NT2/D1 (cell line): ENCODE results near the gene DNAI1.

ENCODE experiments used
- DNase-seq: peaks from one replicate; pipeline ENCODE4 v3.0.0-alpha.2; 2011; ENCODE audit warnings: low read depth, low spot score
- H3K27me3 ChIP-seq: 2 replicates; pipeline ENCODE4 v1.6.0; 2011; ENCODE audit warnings: mild to moderate bottlenecking; ENCODE audit not compliant: insufficient read length, insufficient read depth
- H3K36me3 ChIP-seq: 2 replicates; pipeline ENCODE4 v1.6.1; 2011; ENCODE audit warnings: mild to moderate bottlenecking, low read length, mixed read lengths; ENCODE audit not compliant: insufficient read depth, insufficient read length
- H3K4me1 ChIP-seq: 2 replicates; pipeline ENCODE4 v1.5.1; 2011; ENCODE audit not compliant: insufficient read depth, insufficient read length
- H3K4me3 ChIP-seq: 2 replicates; pipeline ENCODE4 v1.5.1; 2011; ENCODE audit warnings: low read depth; ENCODE audit not compliant: insufficient read length
- H3K9ac ChIP-seq: 2 replicates; pipeline ENCODE4 v1.6.0; 2011; ENCODE audit warnings: low read depth; ENCODE audit not compliant: insufficient read length
- H3K9me3 ChIP-seq: 2 replicates; pipeline ENCODE4 v1.5.1; 2011; ENCODE audit warnings: mild to moderate bottlenecking, low read length; ENCODE audit not compliant: insufficient read depth
- SUZ12 ChIP-seq: IDR thresholded peaks from 2 replicates; pipeline ENCODE4 v1.6.1; 2011; ENCODE audit not compliant: insufficient read length, insufficient read depth; ENCODE audit errors: extremely low read depth
- YY1 ChIP-seq: IDR thresholded peaks from 2 replicates; pipeline ENCODE4 v1.6.1; 2011; ENCODE audit not compliant: insufficient read length, insufficient read depth
- ZNF274 ChIP-seq: IDR thresholded peaks from 2 replicates; pipeline ENCODE4 v1.6.1; 2011; ENCODE audit warnings: mild to moderate bottlenecking, low read depth, low read length

DNAI1 gene

DNA sequence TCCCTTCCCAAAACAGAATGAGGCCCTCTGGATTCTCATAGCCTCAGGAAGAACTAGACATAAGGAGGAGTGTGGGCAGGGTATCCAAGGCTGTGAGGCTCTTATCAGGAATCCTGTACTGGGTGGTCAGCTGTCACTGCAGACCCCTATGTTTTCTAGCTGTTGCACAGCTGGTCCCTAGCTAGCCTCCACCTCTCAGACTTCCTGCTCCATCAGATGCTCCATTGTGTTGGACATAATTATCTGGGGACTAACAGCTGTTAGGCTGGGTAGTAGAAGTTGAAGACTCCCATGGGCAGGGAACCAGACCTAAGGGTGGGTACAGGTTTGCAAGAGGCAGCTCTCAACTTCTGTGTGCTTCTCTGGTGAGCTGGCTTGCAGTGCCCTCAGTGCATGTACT, 18.6 kb upstream of the DNAI1 start:
- Histone ChIP-seq H3K9me3 (no peaks in the 10 kb centered on the region), H3K9ac (no peak overlapping the region), H3K4me3 (no peak overlapping the region), H3K4me1 (peaks cover 3% of the 10 kb centered on the region), H3K36me3 (peaks cover 5% of the 10 kb centered on the region), H3K27me3 (no peaks in the 10 kb centered on the region)
- TF ChIP-seq YY1 (no peak), ZNF274 (no peak)
- no peak for DNase-seq

GRCh38 chr9:34442770-34443169, 15.8 kb upstream of the DNAI1 start:
- no peak for DNase-seq
- peaks cover 3% of the 10 kb centered on the region for H3K4me1 ChIP-seq
- no peak overlapping the region for H3K9ac ChIP-seq
- no peaks in the 10 kb centered on the region for H3K27me3 ChIP-seq
- TF ChIP-seq ZNF274 = no peak
- no peak for TF ChIP-seq YY1
- no peak for TF ChIP-seq SUZ12
- H3K36me3 ChIP-seq = peaks cover 5% of the 10 kb centered on the region
- no peaks in the 10 kb centered on the region for H3K9me3 ChIP-seq
- no peak overlapping the region for H3K4me3 ChIP-seq

DNA sequence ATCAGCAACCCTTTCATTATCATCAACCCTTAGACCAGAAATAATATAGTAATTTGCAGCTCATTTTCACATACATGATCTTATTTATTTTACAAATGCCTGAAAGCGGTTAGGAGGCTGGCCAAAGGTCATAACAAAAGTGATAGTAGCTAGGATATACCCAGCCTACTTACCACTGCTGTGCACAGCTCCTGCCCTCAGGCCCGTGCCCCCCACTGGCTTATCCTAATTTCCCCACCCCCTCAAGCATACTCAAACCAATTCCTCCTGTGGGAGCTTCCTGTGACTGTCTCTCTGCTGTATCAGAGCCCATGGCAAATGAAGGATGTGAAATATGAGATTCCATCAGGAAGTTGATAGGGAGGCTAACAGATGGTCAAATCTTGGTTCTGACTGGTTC, 15.1 kb upstream of the DNAI1 start:
- DNase-seq = no peak
- no peak overlapping the region for H3K9ac ChIP-seq
- peaks cover 4% of the 10 kb centered on the region for H3K36me3 ChIP-seq
- no peak overlapping the region for H3K4me3 ChIP-seq
- no peaks in the 10 kb centered on the region for H3K27me3 ChIP-seq
- H3K9me3 ChIP-seq = no peaks in the 10 kb centered on the region
- H3K4me1 ChIP-seq = peaks cover 3% of the 10 kb centered on the region
- TF ChIP-seq SUZ12 = no peak
- TF ChIP-seq YY1 = no peak
- TF ChIP-seq ZNF274 = no peak

DNA sequence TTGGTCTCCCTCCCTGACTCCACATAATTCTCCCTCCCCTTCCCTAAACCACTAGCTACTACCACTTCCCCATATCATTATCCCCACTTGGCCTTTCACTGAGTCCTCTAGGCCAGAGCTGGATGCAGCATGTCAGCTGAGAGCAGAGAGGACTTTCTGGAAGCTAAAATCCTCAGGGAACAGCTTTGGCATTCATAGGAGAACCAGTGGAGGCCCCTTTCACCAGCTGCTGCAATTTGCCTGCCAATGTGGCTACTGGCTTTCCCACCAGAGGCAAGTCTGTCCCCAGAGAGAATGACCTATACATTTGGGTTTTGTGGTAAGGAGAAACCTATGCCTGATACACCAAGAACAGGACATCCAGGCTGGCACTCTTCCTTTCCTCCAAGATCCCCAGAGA, 14.6 kb upstream of the DNAI1 start:
- no peak for TF ChIP-seq YY1
- TF ChIP-seq SUZ12 = no peak
- TF ChIP-seq ZNF274 = no peak
- Histone ChIP-seq H3K4me1 (peaks cover 3% of the 10 kb centered on the region), H3K27me3 (no peaks in the 10 kb centered on the region), H3K9me3 (no peaks in the 10 kb centered on the region), H3K36me3 (peaks cover 2% of the 10 kb centered on the region), H3K4me3 (no peak overlapping the region), H3K9ac (no peak overlapping the region)
- DNase-seq = no peak

- no peak for TF ChIP-seq YY1
- no peak for TF ChIP-seq SUZ12
- no peak for TF ChIP-seq ZNF274
- Histone ChIP-seq H3K4me1 (peaks cover 5% of the 10 kb centered on the region), H3K36me3 (no peaks in the 10 kb centered on the region), H3K27me3 (no peaks in the 10 kb centered on the region), H3K4me3 (no peak overlapping the region), H3K9ac (no peak overlapping the region), H3K9me3 (no peaks in the 10 kb centered on the region)
- no peak for DNase-seq
Measured at GRCh38 chr9:34446468-34446891, 12.1 kb upstream of the DNAI1 start.

DNA sequence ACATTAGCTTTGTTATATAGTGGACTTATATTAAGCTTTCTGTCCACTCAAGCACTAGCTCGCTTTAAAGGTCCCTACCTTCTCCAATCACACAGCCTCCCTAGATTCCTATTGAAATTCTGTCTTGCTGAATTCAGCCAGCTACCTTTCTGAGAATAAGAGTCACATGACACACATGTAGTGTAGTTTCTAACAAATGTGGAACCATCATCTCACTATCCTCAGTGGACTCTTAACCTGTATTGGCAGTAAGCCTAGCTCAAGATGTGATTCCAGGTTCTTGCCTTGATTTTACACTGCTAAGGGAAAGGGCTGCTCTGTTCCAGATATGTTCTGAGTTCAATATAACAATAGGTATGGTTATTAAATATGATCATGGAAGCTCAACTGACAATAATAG, 11.7 kb upstream of the DNAI1 start:
- Histone ChIP-seq H3K9ac (no peak overlapping the region), H3K36me3 (no peaks in the 10 kb centered on the region), H3K4me3 (no peak overlapping the region), H3K4me1 (peaks cover 5% of the 10 kb centered on the region), H3K27me3 (no peaks in the 10 kb centered on the region), H3K9me3 (no peaks in the 10 kb centered on the region)
- no peak for DNase-seq
- TF ChIP-seq ZNF274 (no peak), YY1 (no peak)

DNA sequence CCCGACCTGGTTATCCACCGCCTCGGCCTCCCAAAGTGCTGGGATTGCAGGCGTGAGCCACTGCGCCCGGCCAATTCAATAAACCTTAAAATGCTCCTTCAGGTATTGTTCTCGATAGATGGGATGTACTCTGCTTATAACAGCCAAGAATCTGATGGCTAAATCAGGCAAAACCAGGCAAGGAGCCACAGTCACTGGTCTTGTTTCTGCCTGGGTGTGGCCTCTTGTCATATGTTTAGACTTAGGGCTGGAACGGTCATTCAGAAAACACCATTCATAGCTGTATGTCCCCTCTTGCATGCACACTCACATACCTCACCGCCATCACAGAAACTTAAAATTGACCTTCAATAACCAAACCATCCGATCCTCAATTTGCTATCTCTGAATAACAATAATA, 8.0 kb upstream of the DNAI1 start:
- H3K27me3 ChIP-seq = no peaks in the 10 kb centered on the region
- no peaks in the 10 kb centered on the region for H3K9me3 ChIP-seq
- no peaks in the 10 kb centered on the region for H3K36me3 ChIP-seq
- H3K9ac ChIP-seq = no peak overlapping the region
- no peak overlapping the region for H3K4me3 ChIP-seq
- no peak for TF ChIP-seq ZNF274
- TF ChIP-seq YY1 = no peak
- TF ChIP-seq SUZ12 = no peak
- peaks cover 2% of the 10 kb centered on the region for H3K4me1 ChIP-seq
- no peak for DNase-seq

- TF ChIP-seq SUZ12 = no peak
- no peak for TF ChIP-seq YY1
- TF ChIP-seq ZNF274 = no peak
- Histone ChIP-seq H3K4me1 (peaks cover 2% of the 10 kb centered on the region), H3K27me3 (no peaks in the 10 kb centered on the region), H3K36me3 (no peaks in the 10 kb centered on the region), H3K4me3 (no peak overlapping the region), H3K9me3 (no peaks in the 10 kb centered on the region), H3K9ac (no peak overlapping the region)
- no peak for DNase-seq
Measured at GRCh38 chr9:34451135-34451534, 7.5 kb upstream of the DNAI1 start.
